Stimulated activated CD4-positive, alpha-beta T cell treated with anti-CD3 and anti-CD28 coated beads, Interleukin-2, amount 100 ng/mL, for 48 hours (primary cell): ENCODE data around the gene FGF12.

ENCODE experiments used
- DNase-seq, 2 donors: peaks; one replicate each; pipeline ENCODE4 v3.0.0-alpha.2; 2020

FGF12 gene

GRCh38 chr3:192684151-192684550 lies 43.2 kb downstream of the FGF12 start:
- no peak for DNase-seq

DNA sequence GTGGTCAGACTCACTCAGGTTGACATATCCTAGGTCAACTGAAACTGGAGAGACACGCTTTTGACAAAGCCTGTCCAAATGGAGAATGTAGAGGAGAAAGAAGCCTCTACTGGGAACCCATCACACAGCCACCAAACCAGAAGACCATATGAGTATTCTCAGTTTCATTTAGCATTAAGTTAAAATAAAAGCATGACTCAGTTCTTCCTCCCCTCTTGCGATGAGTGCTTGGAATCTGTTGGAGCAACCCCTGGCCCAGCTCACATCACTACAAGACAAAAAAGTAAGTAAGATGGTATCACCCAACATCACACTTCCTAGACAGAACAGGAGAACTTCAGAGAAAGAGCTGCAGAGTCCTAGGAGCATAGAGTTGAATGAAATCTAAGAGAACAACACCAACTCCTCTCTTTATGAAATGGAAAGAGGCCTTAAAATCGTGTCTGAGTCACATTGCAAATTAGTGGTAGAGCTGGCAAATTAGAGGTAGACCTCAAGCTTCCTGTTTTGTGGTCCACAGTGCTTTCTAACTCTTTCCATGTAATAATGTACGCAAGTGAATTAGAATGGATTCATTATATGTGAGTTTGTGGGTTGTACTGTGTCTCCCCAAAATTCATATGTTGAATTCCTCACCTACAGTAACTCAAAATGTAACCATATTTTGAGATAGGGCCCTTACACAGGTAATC lies 51.2 kb downstream of the FGF12 start:
- no peak for DNase-seq

- DNase-seq, result no peak
These were observed 71.7 kb downstream of the FGF12 start for GRCh38 chr3:192655628-192656027.

DNA sequence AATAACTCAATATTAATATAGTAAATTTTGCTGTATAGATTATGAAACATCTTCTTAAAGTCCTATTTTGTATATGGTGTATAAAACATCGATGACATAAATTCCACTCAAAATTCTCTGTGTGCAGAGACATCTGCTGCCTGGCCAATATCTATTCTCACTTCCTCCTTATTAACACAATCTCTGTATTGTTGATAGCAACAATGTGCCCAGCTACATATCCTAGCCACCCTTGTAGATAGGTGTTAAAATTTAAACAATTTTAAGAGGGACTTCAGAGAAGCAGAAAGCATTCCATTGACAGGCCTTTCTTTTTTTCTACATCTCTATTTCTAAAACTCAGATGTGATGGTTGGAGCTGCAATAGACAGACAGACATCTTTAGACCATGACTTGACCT lies 72.3 kb downstream of the FGF12 start:
- no peak for DNase-seq

- DNase-seq, result no peak
These were observed 73.5 kb downstream of the FGF12 start for GRCh38 chr3:192653862-192654261.

DNA sequence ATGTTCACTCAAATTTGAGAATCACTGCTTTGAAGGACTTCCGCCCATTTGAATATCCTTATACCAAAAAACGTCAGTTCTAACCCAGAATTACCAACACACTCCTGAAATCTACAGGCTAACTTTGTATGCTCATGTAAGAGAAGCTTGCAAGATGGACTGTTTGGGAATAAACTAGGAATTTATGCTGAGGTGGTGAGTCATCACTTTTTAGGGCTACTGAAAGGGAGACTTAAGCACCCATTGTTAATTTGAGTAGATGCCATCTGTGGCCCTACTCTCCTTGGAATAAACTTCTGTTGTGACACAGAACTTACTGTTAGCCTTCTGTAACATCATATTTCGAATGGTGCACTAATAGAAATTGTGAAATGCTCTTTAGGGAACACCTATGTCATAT lies 74.6 kb downstream of the FGF12 start:
- DNase-seq, result no peak

- no peak for DNase-seq
These were observed 75.4 kb downstream of the FGF12 start for GRCh38 chr3:192651836-192652512.

GRCh38 chr3:192645437-192645836 lies 81.9 kb downstream of the FGF12 start:
- DNase-seq, result no peak

GRCh38 chr3:192642651-192643050 lies 84.7 kb downstream of the FGF12 start:
- DNase-seq, result no peak

GRCh38 chr3:192641919-192642318 lies 85.4 kb downstream of the FGF12 start:
- DNase-seq, result no peak

DNA sequence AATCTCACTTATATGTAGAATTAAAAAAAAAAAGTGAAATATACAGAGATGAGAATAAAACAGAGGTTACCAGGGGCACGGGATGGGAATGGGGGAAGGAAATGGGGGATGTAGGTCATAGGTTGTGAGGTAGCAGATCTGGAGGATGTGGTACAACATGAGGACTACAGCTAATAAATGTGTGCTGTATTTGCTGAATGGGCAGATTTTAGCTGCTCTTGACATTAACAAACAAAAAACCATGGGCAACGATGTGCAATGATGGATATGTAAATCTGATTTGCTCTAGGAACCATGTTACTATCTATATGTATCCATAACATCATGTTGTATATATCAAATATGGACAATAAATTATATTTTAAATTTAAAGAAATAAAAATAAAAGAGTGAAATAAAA lies 87.4 kb downstream of the FGF12 start:
- DNase-seq, result no peak

DNA sequence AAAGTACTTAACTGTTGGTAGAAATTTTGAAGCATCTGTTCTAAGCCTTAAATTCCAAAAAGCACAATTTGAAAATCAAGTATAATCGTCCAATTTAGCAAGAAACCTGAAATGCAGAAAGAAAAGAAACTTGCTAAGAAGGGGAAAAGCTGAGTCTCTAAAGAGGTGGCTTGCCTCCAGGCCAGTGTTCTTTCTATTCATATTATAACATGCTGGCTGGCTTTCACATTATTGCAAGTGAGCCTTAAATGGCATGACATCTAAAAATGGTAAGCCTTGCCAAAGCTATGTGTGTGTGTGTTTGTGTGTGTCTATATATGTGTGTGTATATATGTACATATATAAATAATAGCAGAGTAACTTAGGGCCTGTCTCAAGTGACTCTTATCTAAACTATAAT lies 89.5 kb downstream of the FGF12 start:
- no peak for DNase-seq

- no peak for DNase-seq
These were observed 90.6 kb downstream of the FGF12 start for GRCh38 chr3:192636517-192637444.

DNA sequence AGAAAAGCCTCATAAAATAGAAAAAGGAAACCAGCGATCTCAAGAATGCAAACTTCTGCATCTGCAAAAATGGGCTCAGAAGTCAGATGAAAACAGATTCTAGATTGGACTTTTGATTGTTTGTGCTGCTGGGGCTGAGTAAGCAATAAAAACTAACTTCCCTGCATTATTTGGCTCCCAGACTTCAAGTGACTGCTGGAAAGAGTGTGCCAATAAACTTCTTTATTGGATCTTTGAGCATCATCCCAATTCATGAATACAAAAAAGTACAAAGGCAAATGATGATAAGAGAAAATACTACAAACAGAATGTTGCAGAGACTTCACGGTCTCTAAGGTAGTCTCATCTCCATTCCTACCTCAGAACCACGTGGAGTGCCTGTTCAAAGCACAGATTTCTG lies 97.9 kb downstream of the FGF12 start:
- DNase-seq, result no peak

DNA sequence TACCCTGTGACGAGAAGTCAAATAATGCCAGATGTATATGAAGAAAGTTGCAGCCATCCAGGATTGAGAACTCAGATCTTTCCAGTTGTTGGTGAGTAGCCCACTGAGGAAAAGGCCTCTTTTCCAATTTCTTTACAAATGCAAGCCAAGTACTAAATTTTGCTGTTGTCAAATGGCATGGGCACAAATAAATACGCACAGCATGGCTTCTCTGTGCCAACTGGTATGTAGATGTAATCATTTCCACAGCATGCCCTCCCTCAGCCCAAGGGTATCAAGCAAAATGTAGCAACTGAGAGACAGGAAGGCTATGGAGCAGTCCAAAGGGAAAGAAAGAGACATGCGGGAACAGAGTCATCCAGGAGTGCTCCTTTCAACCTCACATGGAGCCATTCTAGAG lies 105.4 kb downstream of the FGF12 start:
- DNase-seq, result no peak

- no peak for DNase-seq
These were observed 107.1 kb downstream of the FGF12 start for GRCh38 chr3:192620275-192620674.

GRCh38 chr3:192611411-192611810 lies 115.9 kb downstream of the FGF12 start:
- no peak for DNase-seq

- DNase-seq, result no peak
These were observed 118.4 kb downstream of the FGF12 start for GRCh38 chr3:192608726-192609600.

DNA sequence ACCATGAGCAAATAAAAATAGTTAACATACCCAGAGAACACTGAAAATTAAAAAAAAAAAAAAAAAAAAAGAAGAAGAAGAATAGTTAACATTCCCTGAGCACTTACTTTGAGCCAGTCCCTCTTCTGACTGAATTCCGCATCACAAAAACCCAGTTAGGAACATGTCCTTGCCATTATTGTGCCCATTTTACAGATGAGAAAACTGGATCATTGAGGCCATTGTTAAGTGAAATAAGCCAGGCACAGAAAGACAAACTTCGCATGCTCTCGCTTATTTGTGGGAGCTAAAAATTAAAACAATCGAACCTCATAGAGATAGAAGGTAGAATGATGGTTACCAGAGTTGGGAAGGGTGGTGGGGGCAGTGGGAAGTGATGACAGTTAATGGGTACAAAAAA lies 119.5 kb downstream of the FGF12 start:
- DNase-seq, result no peak

DNA sequence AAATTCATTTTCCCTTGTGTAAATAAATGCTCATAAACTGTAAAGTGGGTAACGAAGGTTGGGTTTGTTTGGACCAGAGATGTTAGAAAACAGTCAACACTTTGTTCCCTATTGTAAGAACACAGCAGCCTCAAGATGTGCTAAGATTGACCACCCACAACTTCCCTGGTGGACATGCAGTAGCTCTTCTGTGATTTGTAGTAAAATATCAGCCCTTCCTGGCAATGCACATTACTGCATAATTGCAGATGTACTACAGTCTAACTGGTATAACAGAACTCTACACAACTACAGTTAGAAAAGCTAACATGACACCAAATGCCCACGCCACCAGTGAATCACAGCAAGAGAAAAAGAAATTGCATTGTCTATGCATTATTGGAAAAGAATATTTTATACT lies 129.4 kb downstream of the FGF12 start:
- DNase-seq, result no peak

- DNase-seq, result no peak
These were observed 129.8 kb downstream of the FGF12 start for GRCh38 chr3:192597506-192597905.

DNA sequence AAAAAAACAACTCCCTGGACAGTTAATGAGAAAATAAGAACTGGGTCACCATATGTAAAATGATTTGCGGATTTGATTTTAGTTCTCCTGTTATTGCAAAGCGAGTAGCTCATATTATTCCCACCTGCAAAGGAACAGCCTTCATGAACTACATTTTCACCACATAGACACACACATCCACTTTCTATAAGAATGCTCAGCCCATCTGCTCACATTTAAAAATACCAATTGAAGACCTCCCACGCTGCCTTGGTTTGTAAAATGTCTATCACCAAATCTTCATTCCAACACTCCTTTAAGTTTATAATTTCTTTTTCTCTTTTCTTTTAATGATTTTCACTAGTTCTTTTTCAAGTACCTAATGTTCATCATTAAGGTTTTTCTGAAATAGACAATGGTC lies 148.6 kb downstream of the FGF12 start:
- no peak for DNase-seq

DNA sequence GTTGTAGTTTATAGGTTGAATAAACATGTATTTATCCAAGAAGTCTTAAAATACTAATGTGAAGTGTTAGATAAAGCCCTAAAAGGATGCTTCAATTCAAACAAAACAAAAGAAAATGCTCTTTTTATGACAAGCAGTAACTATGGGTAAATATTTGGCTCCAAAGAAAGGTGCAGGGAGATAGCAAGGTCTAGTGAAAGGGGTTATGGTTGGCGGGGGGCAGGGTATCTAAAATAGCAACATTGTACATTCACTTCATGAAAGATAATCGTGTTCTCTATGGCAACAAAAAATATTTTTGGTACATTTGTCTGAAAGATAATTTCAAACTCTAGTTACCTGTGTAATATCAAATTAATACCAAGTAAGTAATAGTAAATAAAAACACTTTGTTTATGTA lies 149.5 kb downstream of the FGF12 start:
- no peak for DNase-seq
